DOHH2 (cell line): ENCODE results near the gene AHI1.

Experiments
- H3F3A ChIP-seq: fragments of 200-600 bp; sonication (generic), shearing (Covaris generic); 2 replicates; pipeline ENCODE4 v1.6.0; 2016; ENCODE audit warnings: antibody characterized with exemption, mild to moderate bottlenecking; ENCODE audit not compliant: control insufficient read depth, insufficient read depth
- H3K27ac ChIP-seq: fragments of 200-600 bp; sonication (generic); 2 replicates; pipeline ENCODE4 v1.5.1; 2014; ENCODE audit warnings: low read depth, mild to moderate bottlenecking, low read length, moderate library complexity
- H3K27me3 ChIP-seq: fragments of 200-600 bp; sonication (generic); 2 replicates; pipeline ENCODE4 v1.6.1; 2014; ENCODE audit warnings: mild to moderate bottlenecking, low read length, mixed read lengths; ENCODE audit not compliant: control insufficient read depth
- H3K36me3 ChIP-seq: fragments of 200-600 bp; sonication (generic); 2 replicates; pipeline ENCODE4 v1.6.1; 2014; ENCODE audit warnings: mild to moderate bottlenecking, low read length, moderate library complexity, mixed read lengths; ENCODE audit not compliant: control insufficient read depth
- H3K4me1 ChIP-seq: fragments of 200-600 bp; sonication (generic); 2 replicates; pipeline ENCODE4 v1.6.1; 2014; ENCODE audit warnings: mild to moderate bottlenecking, low read length, mixed read lengths; ENCODE audit not compliant: control insufficient read depth
- H3K4me2 ChIP-seq: fragments of 200-600 bp; sonication (generic); 2 replicates; pipeline ENCODE4 v1.6.0; 2014; ENCODE audit warnings: mild to moderate bottlenecking, low read length, moderate library complexity
- H3K4me3 ChIP-seq: fragments of 200-600 bp; sonication (generic); 2 replicates; pipeline ENCODE4 v1.5.1; 2014; ENCODE audit warnings: mild to moderate bottlenecking, low read length, mixed read lengths
- H3K79me2 ChIP-seq: fragments of 200-600 bp; sonication (generic); 2 replicates; pipeline ENCODE4 v1.6.1; 2014; ENCODE audit warnings: mild to moderate bottlenecking, low read length, mixed read lengths; ENCODE audit not compliant: control insufficient read depth
- H3K9me2 ChIP-seq: fragments of 200-600 bp; sonication (generic); replicated peaks from 2 replicates; pipeline ENCODE4 v1.6.1; 2014; ENCODE audit warnings: mild to moderate bottlenecking, low read length, mixed read lengths; ENCODE audit not compliant: control insufficient read depth
- H3K9me3 ChIP-seq: fragments of 200-600 bp; sonication (generic); 2 replicates; pipeline ENCODE4 v1.6.1; 2014; ENCODE audit warnings: antibody characterized with exemption, low read length, mixed read lengths; ENCODE audit not compliant: control insufficient read depth, insufficient read depth
- H4K20me1 ChIP-seq: fragments of 200-600 bp; sonication (generic); 2 replicates; pipeline ENCODE4 v1.6.0; 2014; ENCODE audit warnings: low read depth, mild to moderate bottlenecking, antibody characterized with exemption, low read length, moderate library complexity; ENCODE audit not compliant: control insufficient read depth, insufficient read depth
- CTCF ChIP-seq: fragments of 200-600 bp; sonication (generic); IDR thresholded peaks from one replicate; pipeline ENCODE4 v1.5.1; 2014; ENCODE audit warnings: antibody characterized with exemption, mild to moderate bottlenecking, low read depth, low read length; ENCODE audit not compliant: poor library complexity, severe bottlenecking
- EZH2phosphoT487 ChIP-seq: fragments of 200-600 bp; sonication (generic); IDR thresholded peaks from 2 replicates; pipeline ENCODE4 v1.6.1; 2017; ENCODE audit warnings: borderline replicate concordance, mild to moderate bottlenecking, antibody characterized with exemption, low read length, moderate library complexity, mixed read lengths

The AHI1 gene

GRCh38 chr6:135320721-135321621, 176.6 kb downstream of the AHI1 start:
- Histone ChIP-seq H3K4me3 (no peak overlapping the region), H3K4me2 (no peak overlapping the region)
- no peak for TF ChIP-seq EZH2phosphoT487
- TF ChIP-seq CTCF: no peak

GRCh38 chr6:135319819-135320218, 177.7 kb downstream of the AHI1 start:
- Histone ChIP-seq H3K27me3 (no peaks in the 10 kb centered on the region), H3K79me2 (no peaks in the 10 kb centered on the region), H3K9me3 (no peaks in the 10 kb centered on the region), H3K4me1 (peaks cover 12% of the 10 kb centered on the region), H3K4me2 (no peak overlapping the region), H3K9me2 (no peaks in the 10 kb centered on the region), H3K4me3 (no peak overlapping the region), H3K36me3 (no peaks in the 10 kb centered on the region), H3K27ac (no peak overlapping the region), H4K20me1 (no peaks in the 10 kb centered on the region), H3F3A (no peaks in the 10 kb centered on the region)
- no peak for TF ChIP-seq CTCF
- TF ChIP-seq EZH2phosphoT487: no peak

More at GRCh38 chr6:135320721-135321621, 176.6 kb downstream of the AHI1 start:
- H3F3A ChIP-seq: no peaks in the 10 kb centered on the region
- H3K4me1 ChIP-seq: peaks cover 12% of the 10 kb centered on the region
- H3K79me2 ChIP-seq: no peaks in the 10 kb centered on the region
- no peak overlapping the region for H3K27ac ChIP-seq
- H4K20me1 ChIP-seq: no peaks in the 10 kb centered on the region
- no peaks in the 10 kb centered on the region for H3K9me2 ChIP-seq
- no peaks in the 10 kb centered on the region for H3K27me3 ChIP-seq
- H3K9me3 ChIP-seq: no peaks in the 10 kb centered on the region
- no peaks in the 10 kb centered on the region for H3K36me3 ChIP-seq

GRCh38 chr6:135318738-135319469, 178.6 kb downstream of the AHI1 start:
- no peak overlapping the region for H3K4me3 ChIP-seq
- no peak overlapping the region for H3K27ac ChIP-seq
- no peaks in the 10 kb centered on the region for H3K9me2 ChIP-seq
- no peaks in the 10 kb centered on the region for H3F3A ChIP-seq
- no peaks in the 10 kb centered on the region for H3K79me2 ChIP-seq
- TF ChIP-seq EZH2phosphoT487 (no peak), CTCF (no peak)
- H3K4me1 ChIP-seq: peaks cover 12% of the 10 kb centered on the region
- H3K27me3 ChIP-seq: no peaks in the 10 kb centered on the region
- H4K20me1 ChIP-seq: no peaks in the 10 kb centered on the region
- no peak overlapping the region for H3K4me2 ChIP-seq
- no peaks in the 10 kb centered on the region for H3K9me3 ChIP-seq
- H3K36me3 ChIP-seq: no peaks in the 10 kb centered on the region
